ENCODE measurements around the gene SLC1A2.
"Not testable (repeated sequence)": the region's sequence is repeated elsewhere in the genome, so short reads cannot be mapped to it uniquely, and the experiment has no call there.

SLC1A2 gene

DNA sequence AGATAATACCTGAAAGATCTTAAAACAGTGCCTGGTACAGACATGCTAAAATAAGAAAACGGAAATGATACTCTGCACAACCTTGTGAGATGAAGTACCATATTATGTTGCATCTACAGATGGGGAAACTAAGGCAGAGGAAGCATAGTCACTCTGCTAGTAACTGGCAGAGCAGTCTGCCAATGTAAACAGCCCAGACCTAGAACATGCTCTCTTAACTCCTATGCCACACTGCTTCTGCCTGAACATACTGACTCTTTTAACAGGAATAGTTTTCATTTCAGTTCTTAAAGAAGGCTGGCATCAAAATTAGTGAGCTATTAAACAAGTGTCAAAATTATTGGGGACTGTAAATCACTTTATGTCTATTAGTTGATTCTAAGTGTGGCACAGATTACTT is 180.5 kb downstream of the SLC1A2 start:
- DNase-seq: no peak

GRCh38 chr11:35237860-35238715 is 181.3 kb downstream of the SLC1A2 start:
- DNase-seq: peak; percentile 21

DNA sequence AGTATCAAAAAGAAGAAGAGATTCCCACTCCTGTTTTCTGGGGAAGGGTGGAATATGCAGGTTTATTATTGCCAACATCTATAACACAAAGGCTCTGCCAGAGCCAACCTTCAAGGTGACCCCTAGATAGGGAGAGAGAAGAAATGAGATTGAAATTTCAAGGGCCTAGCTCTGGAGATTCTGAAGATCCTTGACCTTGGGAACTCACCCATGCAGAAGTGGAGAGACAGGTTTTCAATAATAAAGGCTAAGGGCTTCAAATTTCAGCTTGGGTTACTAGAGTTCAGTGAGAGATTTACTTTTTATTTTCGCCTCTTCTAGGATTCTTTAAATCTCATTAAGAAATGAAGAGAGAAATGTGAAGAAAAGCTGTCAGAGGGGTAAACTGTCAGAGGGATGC is 182.0 kb downstream of the SLC1A2 start:
- DNase-seq: no peak

- DNase-seq: no peak
Observed at GRCh38 chr11:35236667-35237003, 182.7 kb downstream of the SLC1A2 start.

GRCh38 chr11:35235936-35236666 is 183.3 kb downstream of the SLC1A2 start:
- DNase-seq: no peak

DNA sequence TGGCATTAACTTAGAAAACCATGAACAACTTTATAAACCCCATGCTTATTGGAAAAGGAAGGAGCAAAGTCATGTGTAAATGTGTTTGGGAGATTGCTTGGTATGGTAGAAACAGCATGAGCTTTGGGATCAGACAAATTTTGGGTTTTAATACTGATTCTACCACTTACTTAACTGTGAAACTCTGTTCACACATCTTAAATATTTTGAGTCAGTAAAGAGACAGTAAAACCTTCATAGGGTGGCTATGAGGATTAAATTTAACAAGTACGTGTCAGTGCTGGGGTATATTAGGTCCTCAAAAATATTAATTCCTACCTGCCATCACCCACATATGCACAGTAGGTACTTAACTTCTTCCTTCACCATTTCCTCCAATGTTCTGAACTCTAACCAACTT is 183.9 kb downstream of the SLC1A2 start:
- DNase-seq: no peak

- no peak for DNase-seq
Observed at GRCh38 chr11:35235157-35235468, 184.2 kb downstream of the SLC1A2 start.

DNA sequence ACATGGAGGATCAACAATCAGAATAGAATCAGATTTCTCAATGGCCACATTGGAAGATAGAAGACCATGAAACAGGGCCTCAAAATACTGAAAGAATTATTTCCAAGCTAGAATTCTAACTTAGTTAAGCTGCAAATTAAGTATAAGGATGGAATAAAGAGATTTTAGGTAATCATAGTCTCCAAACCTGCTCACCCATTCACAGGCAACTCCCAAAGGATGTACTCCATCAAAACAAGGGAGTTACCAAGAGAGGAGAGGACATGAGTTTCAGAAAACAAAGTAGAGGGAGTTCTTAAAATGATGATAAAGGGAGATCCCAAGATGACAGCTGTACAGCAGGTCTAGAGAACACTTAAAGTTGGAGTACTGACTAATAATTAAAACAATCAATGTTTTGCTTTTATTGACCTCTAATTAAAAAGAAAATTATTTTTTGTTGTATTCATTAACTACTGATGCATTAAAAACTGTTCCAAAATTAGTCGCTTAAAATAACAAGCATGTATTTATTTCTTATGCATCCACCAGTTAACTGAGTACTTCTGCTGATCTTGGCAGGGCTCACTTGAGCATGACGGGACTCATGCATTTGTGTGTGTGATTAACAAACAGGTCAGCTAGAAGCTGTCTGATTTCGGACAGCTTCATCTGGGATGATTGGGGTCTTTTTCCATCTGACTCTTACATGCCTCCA is 184.8 kb downstream of the SLC1A2 start:
- no peak for DNase-seq

- DNase-seq: no peak
Observed at GRCh38 chr11:35233518-35233917, 185.8 kb downstream of the SLC1A2 start.

- no peak for DNase-seq
Observed at GRCh38 chr11:35232891-35233330, 186.4 kb downstream of the SLC1A2 start.

DNA sequence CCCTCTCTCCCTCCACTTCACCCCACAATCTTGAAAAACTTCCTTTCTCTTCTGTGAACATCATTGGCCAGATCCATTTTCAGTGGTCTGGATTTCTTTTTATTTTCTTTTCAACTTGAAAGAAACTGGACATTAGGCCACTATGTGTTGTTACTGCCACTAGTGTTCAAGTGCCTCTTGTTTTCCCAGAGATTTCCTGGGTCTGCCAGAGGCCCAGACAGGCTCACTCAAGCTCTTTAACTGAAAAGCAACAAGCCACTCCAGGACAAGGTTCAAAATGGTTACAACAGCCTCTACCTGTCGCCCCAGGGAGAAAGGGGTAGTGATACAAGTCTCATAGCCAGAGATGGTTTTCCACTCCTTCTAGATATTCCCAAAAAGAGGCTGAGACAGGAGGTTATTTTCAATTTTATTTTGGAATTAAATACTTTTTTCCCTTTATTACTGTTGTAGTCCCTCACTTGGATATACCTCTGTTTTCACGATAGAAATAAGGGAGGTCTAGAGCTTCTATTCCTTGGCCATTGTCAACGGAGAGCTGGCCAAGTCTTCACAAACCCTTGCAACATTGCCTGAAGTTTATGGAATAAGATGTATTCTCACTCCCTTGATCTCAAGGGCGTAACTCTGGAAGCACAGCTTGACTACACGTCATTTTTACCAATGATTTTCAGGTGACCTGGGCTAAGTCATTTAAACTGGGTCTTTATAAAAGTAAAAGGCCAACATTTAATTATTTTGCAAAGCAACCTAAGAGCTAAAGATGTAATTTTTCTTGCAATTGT is 188.1 kb downstream of the SLC1A2 start:
- DNase-seq: no peak

- DNase-seq: no peak
Observed at GRCh38 chr11:35230388-35230787, 189.0 kb downstream of the SLC1A2 start.

GRCh38 chr11:35228328-35228725 is 191.0 kb downstream of the SLC1A2 start:
- no peak for DNase-seq

- DNase-seq: no peak
Observed at GRCh38 chr11:35227576-35228327, 191.6 kb downstream of the SLC1A2 start.

GRCh38 chr11:35226756-35227155 is 192.6 kb downstream of the SLC1A2 start:
- DNase-seq: not testable (repeated sequence)

DNA sequence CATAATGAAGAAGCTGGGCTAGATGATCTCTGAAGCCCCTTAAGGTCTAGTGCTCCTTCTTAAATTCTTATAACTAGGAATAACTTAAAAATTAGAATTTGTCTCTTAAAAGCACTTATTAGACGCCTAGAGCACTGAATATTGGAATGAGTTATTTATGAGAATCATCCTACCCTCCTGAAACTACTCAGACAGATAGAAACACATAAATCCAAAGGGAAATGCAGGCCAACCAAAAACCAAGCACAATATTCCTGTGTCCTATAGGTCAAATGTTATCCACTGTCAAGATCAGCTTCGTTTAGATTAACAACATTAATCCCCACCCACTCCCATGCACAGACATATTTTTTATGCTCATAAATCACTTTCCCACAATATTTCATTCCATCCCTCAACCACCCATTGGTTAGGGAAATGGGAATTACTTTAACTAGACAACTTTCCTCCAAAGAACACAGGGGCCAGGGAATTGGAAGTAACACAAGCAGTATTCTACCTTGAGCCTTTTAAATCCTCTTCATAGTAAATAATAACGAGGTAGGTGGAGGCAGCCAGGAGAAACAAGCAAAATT is 193.3 kb downstream of the SLC1A2 start:
- no peak for DNase-seq

GRCh38 chr11:35223991-35224390 is 195.4 kb downstream of the SLC1A2 start:
- DNase-seq: no peak

DNA sequence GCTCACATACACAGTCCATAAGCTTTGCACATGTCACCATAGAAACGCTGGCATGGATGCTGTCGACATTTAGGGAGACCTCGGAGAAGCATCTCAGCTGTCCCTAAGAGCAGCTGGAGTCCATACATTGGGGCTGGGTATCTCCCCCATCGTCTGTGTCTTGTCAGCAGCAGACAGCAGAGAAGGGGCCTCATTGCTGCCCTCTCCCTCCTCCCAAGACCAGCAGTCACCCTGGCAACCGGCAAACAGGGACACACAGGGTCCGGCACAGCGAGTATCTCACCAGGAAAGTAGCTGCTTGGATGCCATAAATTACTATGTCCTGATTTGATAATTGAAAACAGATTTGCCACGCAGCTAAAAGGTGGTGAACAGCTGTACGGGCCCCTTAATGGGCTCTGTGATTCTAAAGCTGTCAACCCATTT is 196.0 kb downstream of the SLC1A2 start:
- DNase-seq: no peak

DNA sequence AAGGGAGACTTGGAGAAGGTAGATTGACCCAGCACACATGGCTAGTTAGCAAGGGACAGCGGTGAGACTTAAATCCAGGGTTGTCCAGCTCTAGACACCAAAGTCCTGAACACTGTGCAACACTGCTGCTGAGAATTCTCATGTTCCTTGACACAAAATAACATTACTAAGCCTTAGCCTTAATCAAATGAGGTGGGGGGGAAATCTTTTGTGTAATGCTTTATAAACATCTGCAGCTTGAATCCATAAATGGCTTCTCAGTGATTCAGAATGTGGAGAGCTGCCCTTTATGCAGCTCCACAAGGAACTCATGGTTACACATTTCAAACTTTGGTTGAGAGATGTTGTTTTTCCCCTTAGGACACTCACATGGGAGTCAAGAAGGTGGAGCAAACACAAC is 200.4 kb downstream of the SLC1A2 start:
- DNase-seq: no peak

DNA sequence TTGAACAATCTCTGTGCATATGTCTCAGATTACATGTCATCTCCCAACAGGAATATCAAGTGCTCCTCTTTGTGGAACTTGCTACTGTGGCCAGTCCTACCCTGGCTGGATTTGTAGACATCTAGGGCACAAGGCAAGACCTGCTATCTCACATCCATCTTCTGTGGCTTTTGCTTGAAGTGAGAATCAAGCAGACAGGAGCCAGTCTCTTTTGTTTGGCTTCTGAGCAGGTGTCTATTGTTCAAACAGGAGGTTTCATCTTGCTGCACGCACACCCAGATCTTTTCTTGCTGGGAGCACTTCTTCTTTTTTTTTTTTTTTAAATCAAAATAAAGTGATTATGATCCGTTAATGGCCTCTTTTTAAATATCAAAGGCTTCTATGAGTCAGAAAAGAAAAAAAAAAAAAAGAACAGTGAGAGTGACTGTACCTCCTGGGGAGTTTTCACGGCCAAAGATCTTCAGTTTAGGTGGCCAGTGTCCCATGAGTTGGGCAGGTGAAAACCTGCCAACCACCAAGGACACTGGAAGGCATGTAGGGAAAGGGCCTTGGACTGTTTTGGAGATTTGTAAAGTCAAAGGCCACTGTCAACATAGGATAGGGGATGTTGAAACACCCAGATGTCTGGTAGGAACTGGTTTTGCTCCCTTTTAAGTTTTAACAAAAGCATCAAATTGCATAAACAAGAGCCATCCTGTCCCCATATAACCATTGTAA is 202.2 kb downstream of the SLC1A2 start:
- DNase-seq: no peak

- DNase-seq: no peak
Observed at GRCh38 chr11:35215945-35216344, 203.4 kb downstream of the SLC1A2 start.
